Measurements from ENCODE around the gene NEAT1.

NEAT1 gene

DNA sequence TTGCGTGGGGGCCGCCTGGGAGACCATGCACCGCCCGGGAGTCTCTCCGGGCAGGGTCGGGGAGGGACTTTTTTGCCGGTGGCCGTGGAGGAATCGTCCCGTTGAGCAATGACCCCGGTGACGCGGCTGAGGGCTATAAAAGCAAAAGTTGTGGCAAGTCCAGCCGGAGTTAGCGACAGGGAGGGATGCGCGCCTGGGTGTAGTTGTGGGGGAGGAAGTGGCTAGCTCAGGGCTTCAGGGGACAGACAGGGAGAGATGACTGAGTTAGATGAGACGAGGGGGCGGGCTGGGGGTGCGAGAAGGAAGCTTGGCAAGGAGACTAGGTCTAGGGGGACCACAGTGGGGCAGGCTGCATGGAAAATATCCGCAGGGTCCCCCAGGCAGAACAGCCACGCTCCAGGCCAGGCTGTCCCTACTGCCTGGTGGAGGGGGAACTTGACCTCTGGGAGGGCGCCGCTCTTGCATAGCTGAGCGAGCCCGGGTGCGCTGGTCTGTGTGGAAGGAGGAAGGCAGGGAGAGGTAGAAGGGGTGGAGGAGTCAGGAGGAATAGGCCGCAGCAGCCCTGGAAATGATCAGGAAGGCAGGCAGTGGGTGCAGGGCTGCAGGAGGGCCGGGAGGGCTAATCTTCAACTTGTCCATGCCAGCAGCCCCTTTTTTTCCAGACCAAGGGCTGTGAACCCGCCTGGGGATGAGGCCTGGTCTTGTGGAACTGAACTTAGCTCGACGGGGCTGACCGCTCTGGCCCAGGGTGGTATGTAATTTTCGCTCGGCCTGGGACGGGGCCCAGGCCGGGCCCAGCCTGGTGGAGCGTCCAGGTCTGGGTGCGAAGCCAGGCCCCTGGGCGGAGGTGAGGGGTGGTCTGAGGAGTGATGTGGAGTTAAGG is at the start of gene NEAT1:
Gene NEAT1 (plus strand): TSS at position 166 of the 883 bp plus-strand sequence.
- Histone ChIP-seq H3K9me3 (ENCODE audit: control insufficient read depth, insufficient read depth, low read depth, low read length) (no peaks in the 10 kb centered on the region), H3K36me3 (ENCODE audit: control insufficient read depth, insufficient read depth, low read length) (peaks cover 28% of the 10 kb centered on the region; the same call in 1 of the 2 replicates), H3K27ac (ENCODE audit: low read depth, low read length) (peak within 1 kb of the TSS; percentile 97), H3K4me1 (ENCODE audit: control insufficient read depth, insufficient read depth, low read length) (peaks cover 62% of the 10 kb centered on the region), H3K4me3 (ENCODE audit: low read depth, low read length) (peak within 1 kb of the TSS; percentile 77), H3K9ac (ENCODE audit: low read length) (peak within 1 kb of the TSS; percentile 96), H3K27me3 (ENCODE audit: control insufficient read depth, insufficient read depth, low read length) (no peaks in the 10 kb centered on the region)

- Histone ChIP-seq H3K9ac (ENCODE audit: low read length) (no peak overlapping the region), H3K36me3 (ENCODE audit: control insufficient read depth, insufficient read depth, low read length) (no peaks in the 10 kb centered on the region), H3K9me3 (ENCODE audit: control insufficient read depth, insufficient read depth, low read depth, low read length) (no peaks in the 10 kb centered on the region), H3K27ac (ENCODE audit: low read depth, low read length) (no peak overlapping the region), H3K27me3 (ENCODE audit: control insufficient read depth, insufficient read depth, low read length) (no peaks in the 10 kb centered on the region), H3K4me3 (ENCODE audit: low read depth, low read length) (no peak overlapping the region), H3K4me1 (ENCODE audit: control insufficient read depth, insufficient read depth, low read length) (no peaks in the 10 kb centered on the region; the same call in 1 of the 2 replicates)
Measured at GRCh38 chr11:65373839-65374580, 48.6 kb upstream of the NEAT1 start.

DNA sequence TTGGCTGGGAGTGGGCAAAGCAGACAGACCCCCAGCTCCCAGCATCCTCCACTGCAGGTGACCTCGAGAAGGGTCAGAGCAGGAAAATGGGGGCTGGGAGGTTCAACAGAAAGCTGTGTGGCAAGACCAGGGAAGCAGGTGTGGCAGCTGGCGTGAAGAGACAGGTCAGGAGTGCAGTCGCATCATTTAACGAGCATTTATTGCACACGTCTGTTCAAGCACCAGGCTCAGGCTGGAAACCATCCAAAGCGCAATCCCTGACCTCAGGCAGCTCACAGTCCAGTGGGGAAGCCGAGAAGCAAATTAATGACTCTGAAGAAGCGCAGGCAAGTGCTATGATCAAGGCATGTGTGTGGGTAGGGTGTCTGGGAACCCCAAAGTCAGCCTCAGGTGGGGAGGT is 47.6 kb upstream of the NEAT1 start:
- H3K4me3 ChIP-seq (ENCODE audit: low read depth, low read length): no peak overlapping the region
- H3K4me1 ChIP-seq (ENCODE audit: control insufficient read depth, insufficient read depth, low read length): no peaks in the 10 kb centered on the region; the same call in 1 of the 2 replicates
- H3K9me3 ChIP-seq (ENCODE audit: control insufficient read depth, insufficient read depth, low read depth, low read length): no peaks in the 10 kb centered on the region

DNA sequence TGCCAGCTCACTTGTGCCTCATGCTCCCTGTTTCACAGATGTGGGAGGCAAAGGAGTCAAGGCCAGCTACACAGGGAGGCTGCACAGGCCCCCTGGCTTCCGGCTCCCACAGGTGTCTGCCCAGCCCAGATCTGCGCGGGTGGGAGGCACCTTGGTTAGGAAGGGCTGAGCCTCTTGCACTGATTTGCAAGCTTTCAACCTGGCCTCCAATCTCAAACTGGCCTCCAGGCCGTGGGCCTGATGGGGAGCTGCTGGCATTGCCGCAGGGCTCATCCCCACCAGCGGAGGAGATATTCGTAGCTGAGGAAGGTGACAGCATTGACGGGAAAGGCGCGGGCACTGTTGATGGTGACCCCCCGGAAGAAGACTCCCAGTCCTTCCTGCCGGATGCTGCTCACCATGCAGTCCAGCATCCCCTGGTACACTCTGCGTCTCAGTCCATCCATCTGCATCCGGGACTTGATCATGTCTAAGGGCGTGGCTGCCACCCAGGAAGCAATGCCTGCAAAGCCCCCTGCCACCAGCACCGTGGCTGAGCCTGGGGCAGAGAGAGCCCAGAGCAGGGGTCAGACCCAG is 46.4 kb upstream of the NEAT1 start:
- Histone ChIP-seq H3K4me1 (ENCODE audit: control insufficient read depth, insufficient read depth, low read length) (no peaks in the 10 kb centered on the region; the same call in 1 of the 2 replicates), H3K9me3 (ENCODE audit: control insufficient read depth, insufficient read depth, low read depth, low read length) (no peaks in the 10 kb centered on the region), H3K27me3 (ENCODE audit: control insufficient read depth, insufficient read depth, low read length) (no peaks in the 10 kb centered on the region), H3K27ac (ENCODE audit: low read depth, low read length) (no peak overlapping the region), H3K9ac (ENCODE audit: low read length) (no peak overlapping the region), H3K4me3 (ENCODE audit: low read depth, low read length) (no peak overlapping the region), H3K36me3 (ENCODE audit: control insufficient read depth, insufficient read depth, low read length) (no peaks in the 10 kb centered on the region)

More for the DNA sequence above, 47.6 kb upstream of the NEAT1 start:
- H3K27me3 ChIP-seq (ENCODE audit: control insufficient read depth, insufficient read depth, low read length): no peaks in the 10 kb centered on the region
- no peak overlapping the region for H3K9ac ChIP-seq (ENCODE audit: low read length)
- H3K27ac ChIP-seq (ENCODE audit: low read depth, low read length): no peak overlapping the region
- H3K36me3 ChIP-seq (ENCODE audit: control insufficient read depth, insufficient read depth, low read length): no peaks in the 10 kb centered on the region

DNA sequence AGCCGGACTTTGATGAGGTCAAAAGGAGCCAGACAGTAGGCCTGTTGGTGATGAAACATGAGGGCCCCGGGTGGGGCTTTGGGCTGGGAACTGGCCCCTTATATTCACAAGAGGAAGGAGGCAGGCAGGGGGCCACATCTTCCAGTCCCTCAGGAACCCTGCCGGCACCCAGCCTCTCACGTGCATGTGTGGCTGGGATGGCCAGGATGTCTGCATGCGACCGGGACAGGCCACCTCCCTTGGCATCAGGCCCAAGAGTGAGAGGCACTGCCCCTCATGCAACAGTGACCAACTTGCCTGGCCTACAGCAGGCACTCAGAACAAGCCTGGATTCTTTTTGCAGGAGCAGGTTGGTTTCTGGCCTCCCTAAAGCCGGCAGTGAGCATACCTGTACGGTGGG is 45.6 kb upstream of the NEAT1 start:
- Histone ChIP-seq H3K9me3 (ENCODE audit: control insufficient read depth, insufficient read depth, low read depth, low read length) (no peaks in the 10 kb centered on the region), H3K9ac (ENCODE audit: low read length) (no peak overlapping the region), H3K36me3 (ENCODE audit: control insufficient read depth, insufficient read depth, low read length) (no peaks in the 10 kb centered on the region), H3K4me1 (ENCODE audit: control insufficient read depth, insufficient read depth, low read length) (peaks cover 3% of the 10 kb centered on the region), H3K4me3 (ENCODE audit: low read depth, low read length) (no peak overlapping the region), H3K27me3 (ENCODE audit: control insufficient read depth, insufficient read depth, low read length) (no peaks in the 10 kb centered on the region), H3K27ac (ENCODE audit: low read depth, low read length) (no peak overlapping the region)

DNA sequence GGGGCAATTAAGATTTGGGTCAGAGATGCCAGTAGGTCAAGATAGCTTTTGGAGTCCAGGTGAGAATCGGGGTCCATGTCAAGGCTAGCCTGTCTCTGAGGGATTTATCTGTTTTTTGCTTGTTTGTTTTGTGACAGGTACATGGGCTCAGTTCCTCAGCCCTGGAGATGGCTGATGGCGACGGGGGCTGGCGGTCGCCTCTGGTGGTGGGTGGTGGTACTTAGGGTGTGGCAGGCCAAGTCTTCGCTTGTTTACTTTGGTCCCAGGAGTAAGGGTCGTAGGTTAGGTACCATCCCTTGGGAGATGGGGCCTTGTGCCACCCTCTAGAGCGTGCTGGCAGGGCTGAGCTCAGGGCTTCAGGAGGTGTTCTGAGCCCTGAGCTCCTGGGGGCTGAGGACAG is 44.8 kb upstream of the NEAT1 start:
- Histone ChIP-seq H3K4me1 (ENCODE audit: control insufficient read depth, insufficient read depth, low read length) (peaks cover 10% of the 10 kb centered on the region), H3K27me3 (ENCODE audit: control insufficient read depth, insufficient read depth, low read length) (no peaks in the 10 kb centered on the region), H3K36me3 (ENCODE audit: control insufficient read depth, insufficient read depth, low read length) (no peaks in the 10 kb centered on the region), H3K4me3 (ENCODE audit: low read depth, low read length) (no peak overlapping the region), H3K9ac (ENCODE audit: low read length) (no peak overlapping the region), H3K27ac (ENCODE audit: low read depth, low read length) (no peak overlapping the region), H3K9me3 (ENCODE audit: control insufficient read depth, insufficient read depth, low read depth, low read length) (no peaks in the 10 kb centered on the region)

DNA sequence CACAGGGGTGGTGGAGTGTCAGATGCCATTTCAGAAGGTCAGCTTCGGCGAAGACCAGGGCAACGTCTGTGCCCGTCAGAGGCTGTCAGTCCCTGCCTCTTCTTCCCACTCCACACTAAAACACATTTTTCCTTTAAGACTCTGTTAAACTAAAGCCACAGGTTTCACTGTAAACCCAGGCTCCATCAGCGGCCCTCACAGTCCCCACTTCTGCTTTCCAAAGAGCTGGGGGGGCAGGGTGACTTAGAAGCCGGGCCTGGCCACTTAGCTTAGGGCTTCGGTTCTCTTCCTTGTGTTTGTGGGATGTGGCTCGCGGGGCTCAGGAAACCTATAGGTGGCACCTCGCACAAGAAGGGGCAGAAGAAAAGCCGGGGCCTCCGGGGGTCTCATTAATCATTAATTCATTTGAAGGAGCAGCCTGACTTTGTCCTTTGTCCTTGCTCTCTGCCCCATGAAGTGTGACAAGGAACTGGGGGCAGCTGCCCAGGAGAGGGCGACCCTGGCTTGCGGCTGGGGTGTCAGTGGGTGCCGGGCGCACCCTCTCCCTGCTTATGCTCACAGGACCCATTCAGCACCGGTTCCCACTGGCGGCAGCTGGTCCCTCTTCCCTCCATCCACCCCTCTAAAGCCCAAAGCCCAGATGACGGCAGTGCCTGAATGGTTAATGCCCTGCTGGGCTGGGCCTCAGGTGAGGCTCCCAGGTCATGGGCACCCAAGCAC is 44.2 kb upstream of the NEAT1 start:
- no peaks in the 10 kb centered on the region for H3K9me3 ChIP-seq (ENCODE audit: control insufficient read depth, insufficient read depth, low read depth, low read length)
- H3K27me3 ChIP-seq (ENCODE audit: control insufficient read depth, insufficient read depth, low read length): no peaks in the 10 kb centered on the region
- no peaks in the 10 kb centered on the region for H3K36me3 ChIP-seq (ENCODE audit: control insufficient read depth, insufficient read depth, low read length)
- H3K27ac ChIP-seq (ENCODE audit: low read depth, low read length): no peak overlapping the region
- peaks cover 16% of the 10 kb centered on the region for H3K4me1 ChIP-seq (ENCODE audit: control insufficient read depth, insufficient read depth, low read length)
- H3K4me3 ChIP-seq (ENCODE audit: low read depth, low read length): no peak overlapping the region
- H3K9ac ChIP-seq (ENCODE audit: low read length): no peak overlapping the region

GRCh38 chr11:65378928-65379638 is 43.5 kb upstream of the NEAT1 start:
- H3K9me3 ChIP-seq (ENCODE audit: control insufficient read depth, insufficient read depth, low read depth, low read length): no peaks in the 10 kb centered on the region
- no peak overlapping the region for H3K4me3 ChIP-seq (ENCODE audit: low read depth, low read length)
- H3K36me3 ChIP-seq (ENCODE audit: control insufficient read depth, insufficient read depth, low read length): no peaks in the 10 kb centered on the region
- H3K9ac ChIP-seq (ENCODE audit: low read length): no peak overlapping the region
- H3K27ac ChIP-seq (ENCODE audit: low read depth, low read length): no peak overlapping the region
- H3K4me1 ChIP-seq (ENCODE audit: control insufficient read depth, insufficient read depth, low read length): peaks cover 18% of the 10 kb centered on the region
- no peaks in the 10 kb centered on the region for H3K27me3 ChIP-seq (ENCODE audit: control insufficient read depth, insufficient read depth, low read length)

DNA sequence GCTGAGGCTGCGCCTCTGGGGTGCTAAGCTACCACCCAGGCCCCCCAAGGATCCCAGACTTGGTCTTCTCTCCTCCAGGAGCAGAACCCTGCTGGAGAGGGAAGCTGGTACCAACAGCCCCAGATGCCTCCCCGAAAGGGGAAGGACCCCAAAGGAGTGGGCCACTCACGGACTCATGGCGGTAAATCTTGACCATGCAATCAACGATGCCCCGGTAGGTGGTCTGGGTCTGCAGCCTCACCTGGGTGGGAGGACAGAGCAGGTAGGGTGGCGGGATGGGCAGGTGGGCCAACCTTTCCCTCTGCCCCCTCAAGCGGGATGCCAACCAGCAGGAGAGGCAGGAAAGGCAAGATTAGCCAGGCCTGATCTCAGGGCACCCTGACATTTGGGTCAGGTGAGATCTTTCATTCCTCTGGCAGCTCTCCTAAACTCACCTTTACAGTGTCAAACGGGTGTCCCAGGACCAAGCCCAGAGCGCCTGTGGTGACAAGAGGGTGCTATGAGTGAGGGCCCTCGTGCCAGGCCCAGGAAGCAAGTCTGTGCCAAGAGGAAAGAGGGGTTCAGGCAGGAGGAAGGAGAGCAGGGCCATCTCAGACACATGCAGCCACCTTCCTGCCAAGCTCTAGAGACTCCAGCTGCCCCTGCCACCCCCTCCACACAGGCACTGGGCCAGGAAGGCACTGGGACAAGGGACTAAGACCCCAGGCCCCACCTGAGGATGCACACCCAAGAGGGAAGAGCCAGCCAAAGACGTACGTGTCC is 42.7 kb upstream of the NEAT1 start:
- Histone ChIP-seq H3K27me3 (ENCODE audit: control insufficient read depth, insufficient read depth, low read length) (no peaks in the 10 kb centered on the region), H3K27ac (ENCODE audit: low read depth, low read length) (no peak overlapping the region), H3K4me3 (ENCODE audit: low read depth, low read length) (no peak overlapping the region), H3K9me3 (ENCODE audit: control insufficient read depth, insufficient read depth, low read depth, low read length) (no peaks in the 10 kb centered on the region), H3K4me1 (ENCODE audit: control insufficient read depth, insufficient read depth, low read length) (peaks cover 21% of the 10 kb centered on the region), H3K9ac (ENCODE audit: low read length) (no peak overlapping the region), H3K36me3 (ENCODE audit: control insufficient read depth, insufficient read depth, low read length) (no peaks in the 10 kb centered on the region)
